ENCODE results near the gene PALD1. TPM values are rescaled to one million over a fixed set of nuclear protein-coding genes. Genes with fewer than 3 reads are reported as not detected.

PALD1 gene
- polyA plus RNA-seq, 2 of the 4 experiments (the other 2 are of a cell fraction): 3.6 to 5.5 TPM

DNA sequence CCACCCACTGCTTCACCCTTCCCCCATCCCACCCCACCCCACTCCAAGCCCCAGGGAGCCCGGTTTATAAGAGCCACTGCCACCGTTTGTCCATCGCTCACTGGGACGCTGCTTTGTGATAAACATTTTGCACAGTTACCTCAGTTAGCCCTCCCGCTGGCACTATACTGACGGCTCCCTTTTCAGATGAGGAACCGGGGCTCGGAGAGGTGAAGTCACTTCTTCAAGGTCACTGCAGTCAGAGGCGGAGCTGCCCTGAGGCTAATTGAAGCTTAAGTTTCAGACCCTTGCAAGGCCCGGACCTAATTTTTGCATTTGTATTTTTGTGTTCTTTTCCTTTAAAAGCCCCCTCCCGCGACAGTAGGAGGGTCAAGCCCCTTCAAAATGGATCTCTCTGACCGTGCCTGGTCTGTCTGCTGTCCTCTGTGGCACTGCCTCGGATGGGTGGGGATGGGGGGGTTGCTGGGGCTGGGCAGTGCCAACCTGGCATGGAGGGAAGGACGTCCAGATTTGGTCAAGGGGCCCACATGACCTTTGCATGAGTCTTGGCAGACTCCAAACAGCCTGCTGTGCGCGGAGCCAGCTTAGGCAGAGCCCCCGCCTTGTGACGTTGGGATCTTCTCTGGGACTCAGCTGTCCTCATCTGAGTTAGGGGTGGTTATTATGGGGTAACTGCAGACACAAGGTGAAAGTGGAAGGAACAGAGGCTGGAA, 19.4 kb upstream of the PALD1 start:
- H3K9me3 ChIP-seq: no peaks in the 10 kb centered on the region
- WGBS (ENCODE audit: missing lambda C conversion rate): 68% methylated on average over 16 of the region's 19 CpGs
- no peak overlapping the region; the same call in 2 of the 3 replicates for H3K4me2 ChIP-seq
- ChIA-PET POLR2A (no interaction called here), CTCF (interaction anchor here (0.5 to 19.9 kb wide), 5 partner anchors 10 to 445 kb away, joined by 3 to 376 read pairs (median 49); no protein-coding TSS in a partner anchor)
- DNase-seq (ENCODE audit: low read depth in 1 of 2, low spot score in 1 of 2) (no peak), FAIRE-seq (no peak), ATAC-seq (no peak)
- H3K4me1 ChIP-seq: peaks cover 5% of the 10 kb centered on the region
- no peak overlapping the region for H3K4me3 ChIP-seq
- TF ChIP-seq BHLHE40 (IDR thresholded peaks at IDR 0.05; ENCODE audit: low read depth, low read length) (no peak), POLR2A (IDR thresholded peaks at IDR 0.05; ENCODE audit: low read length) (no peak), CEBPB (IDR thresholded peaks at IDR 0.05) (no peak)
- TF ChIP-seq, protein P1, sequence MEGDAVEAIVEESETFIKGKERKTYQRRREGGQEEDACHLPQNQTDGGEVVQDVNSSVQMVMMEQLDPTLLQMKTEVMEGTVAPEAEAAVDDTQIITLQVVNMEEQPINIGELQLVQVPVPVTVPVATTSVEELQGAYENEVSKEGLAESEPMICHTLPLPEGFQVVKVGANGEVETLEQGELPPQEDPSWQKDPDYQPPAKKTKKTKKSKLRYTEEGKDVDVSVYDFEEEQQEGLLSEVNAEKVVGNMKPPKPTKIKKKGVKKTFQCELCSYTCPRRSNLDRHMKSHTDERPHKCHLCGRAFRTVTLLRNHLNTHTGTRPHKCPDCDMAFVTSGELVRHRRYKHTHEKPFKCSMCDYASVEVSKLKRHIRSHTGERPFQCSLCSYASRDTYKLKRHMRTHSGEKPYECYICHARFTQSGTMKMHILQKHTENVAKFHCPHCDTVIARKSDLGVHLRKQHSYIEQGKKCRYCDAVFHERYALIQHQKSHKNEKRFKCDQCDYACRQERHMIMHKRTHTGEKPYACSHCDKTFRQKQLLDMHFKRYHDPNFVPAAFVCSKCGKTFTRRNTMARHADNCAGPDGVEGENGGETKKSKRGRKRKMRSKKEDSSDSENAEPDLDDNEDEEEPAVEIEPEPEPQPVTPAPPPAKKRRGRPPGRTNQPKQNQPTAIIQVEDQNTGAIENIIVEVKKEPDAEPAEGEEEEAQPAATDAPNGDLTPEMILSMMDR (IDR thresholded peaks at IDR 0.05): no peak
- no peak overlapping the region for H3K27ac ChIP-seq

DNA sequence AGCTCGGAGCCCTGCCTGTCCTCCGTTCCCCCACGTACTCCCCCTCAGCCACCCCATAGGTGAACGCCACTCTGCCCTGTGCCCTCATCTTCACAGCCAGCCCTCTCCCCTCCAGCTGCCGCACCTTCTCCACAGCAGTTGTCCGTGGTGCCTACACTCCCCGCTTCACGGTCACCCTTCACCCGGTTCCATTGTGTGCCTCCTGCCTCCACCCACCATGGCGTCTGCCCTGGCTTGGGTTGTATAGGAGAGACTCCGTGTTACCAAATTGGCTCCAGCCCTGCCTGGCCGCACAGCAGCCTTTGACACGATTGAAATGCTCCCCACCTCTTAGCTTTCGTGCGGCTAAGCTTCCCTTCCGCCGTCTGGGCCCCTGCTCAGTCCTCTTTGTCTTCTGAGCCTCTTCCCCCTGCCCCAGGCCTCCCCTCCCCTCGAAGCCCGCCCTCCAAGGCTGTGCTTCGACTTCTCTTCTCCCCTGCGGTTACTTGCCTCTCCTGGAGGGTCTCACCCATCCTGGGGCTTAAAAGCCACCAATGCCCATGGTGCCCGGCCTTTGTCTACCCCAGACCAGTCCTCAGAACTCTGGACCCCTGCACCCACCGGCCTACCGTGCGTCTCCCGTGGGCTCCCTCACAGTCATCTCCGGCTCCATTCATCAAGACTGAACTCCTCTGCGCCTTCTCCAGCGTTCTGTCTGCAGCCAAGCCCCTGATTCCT, 18.6 kb upstream of the PALD1 start:
- CTCF ChIA-PET: interaction anchor here (0.5 to 19.9 kb wide), 14 partner anchors 10 to 346 kb away, joined by 3 to 376 read pairs (median 6); partner anchors contain the start of genes EIF4EBP2 and PALD1
- POLR2A ChIA-PET: no interaction called here
- no peak for TF ChIP-seq EHF (CRISPR knock-in tag; IDR thresholded peaks at IDR 0.05)
- TF ChIP-seq FOSL2 (IDR thresholded peaks at IDR 0.05): no peak
- TF ChIP-seq FOSL2 (CRISPR knock-in tag; IDR thresholded peaks at IDR 0.05): no peak
- TF ChIP-seq, protein P2, sequence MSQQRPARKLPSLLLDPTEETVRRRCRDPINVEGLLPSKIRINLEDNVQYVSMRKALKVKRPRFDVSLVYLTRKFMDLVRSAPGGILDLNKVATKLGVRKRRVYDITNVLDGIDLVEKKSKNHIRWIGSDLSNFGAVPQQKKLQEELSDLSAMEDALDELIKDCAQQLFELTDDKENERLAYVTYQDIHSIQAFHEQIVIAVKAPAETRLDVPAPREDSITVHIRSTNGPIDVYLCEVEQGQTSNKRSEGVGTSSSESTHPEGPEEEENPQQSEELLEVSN (IDR thresholded peaks at IDR 0.05; ENCODE audit: borderline replicate concordance, low read depth): no peak
- TF ChIP-seq POLR2AphosphoS2 (conservative IDR thresholded peaks at IDR 0.05; ENCODE audit: low read length): no peak
- TF ChIP-seq RFX5 (IDR thresholded peaks at IDR 0.05): no peak
- no peak for TF ChIP-seq JUN (IDR thresholded peaks at IDR 0.05)
- TF ChIP-seq, protein P3, sequence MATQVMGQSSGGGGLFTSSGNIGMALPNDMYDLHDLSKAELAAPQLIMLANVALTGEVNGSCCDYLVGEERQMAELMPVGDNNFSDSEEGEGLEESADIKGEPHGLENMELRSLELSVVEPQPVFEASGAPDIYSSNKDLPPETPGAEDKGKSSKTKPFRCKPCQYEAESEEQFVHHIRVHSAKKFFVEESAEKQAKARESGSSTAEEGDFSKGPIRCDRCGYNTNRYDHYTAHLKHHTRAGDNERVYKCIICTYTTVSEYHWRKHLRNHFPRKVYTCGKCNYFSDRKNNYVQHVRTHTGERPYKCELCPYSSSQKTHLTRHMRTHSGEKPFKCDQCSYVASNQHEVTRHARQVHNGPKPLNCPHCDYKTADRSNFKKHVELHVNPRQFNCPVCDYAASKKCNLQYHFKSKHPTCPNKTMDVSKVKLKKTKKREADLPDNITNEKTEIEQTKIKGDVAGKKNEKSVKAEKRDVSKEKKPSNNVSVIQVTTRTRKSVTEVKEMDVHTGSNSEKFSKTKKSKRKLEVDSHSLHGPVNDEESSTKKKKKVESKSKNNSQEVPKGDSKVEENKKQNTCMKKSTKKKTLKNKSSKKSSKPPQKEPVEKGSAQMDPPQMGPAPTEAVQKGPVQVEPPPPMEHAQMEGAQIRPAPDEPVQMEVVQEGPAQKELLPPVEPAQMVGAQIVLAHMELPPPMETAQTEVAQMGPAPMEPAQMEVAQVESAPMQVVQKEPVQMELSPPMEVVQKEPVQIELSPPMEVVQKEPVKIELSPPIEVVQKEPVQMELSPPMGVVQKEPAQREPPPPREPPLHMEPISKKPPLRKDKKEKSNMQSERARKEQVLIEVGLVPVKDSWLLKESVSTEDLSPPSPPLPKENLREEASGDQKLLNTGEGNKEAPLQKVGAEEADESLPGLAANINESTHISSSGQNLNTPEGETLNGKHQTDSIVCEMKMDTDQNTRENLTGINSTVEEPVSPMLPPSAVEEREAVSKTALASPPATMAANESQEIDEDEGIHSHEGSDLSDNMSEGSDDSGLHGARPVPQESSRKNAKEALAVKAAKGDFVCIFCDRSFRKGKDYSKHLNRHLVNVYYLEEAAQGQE (IDR thresholded peaks at IDR 0.05): no peak
- no peak for TF ChIP-seq HOXB5 (CRISPR knock-in tag; IDR thresholded peaks at IDR 0.05)
- TF ChIP-seq, protein P4, sequence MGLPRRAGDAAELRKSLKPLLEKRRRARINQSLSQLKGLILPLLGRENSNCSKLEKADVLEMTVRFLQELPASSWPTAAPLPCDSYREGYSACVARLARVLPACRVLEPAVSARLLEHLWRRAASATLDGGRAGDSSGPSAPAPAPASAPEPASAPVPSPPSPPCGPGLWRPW (IDR thresholded peaks at IDR 0.05): no peak
- no peak for TF ChIP-seq ZFP36 (IDR thresholded peaks at IDR 0.05; ENCODE audit: borderline replicate concordance, partially characterized antibody)
- no peak for TF ChIP-seq CBX8 (IDR thresholded peaks at IDR 0.05)
- TF ChIP-seq TFCP2L1 (CRISPR knock-in tag; IDR thresholded peaks at IDR 0.05): no peak
- TF ChIP-seq CHD4 (IDR thresholded peaks at IDR 0.05; ENCODE audit: borderline replicate concordance): no peak
- TF ChIP-seq RCOR1 (IDR thresholded peaks at IDR 0.05; ENCODE audit: low read depth, low read length): no peak
- TF ChIP-seq HOXB13 (CRISPR knock-in tag; IDR thresholded peaks at IDR 0.05; ENCODE audit: low read depth): no peak
- no peak for FAIRE-seq
- H3K4me1 ChIP-seq: peaks cover 5% of the 10 kb centered on the region
- no peaks in the 10 kb centered on the region for H3K9me3 ChIP-seq
- 87% methylated on average over 26 of the region's 29 CpGs for WGBS (ENCODE audit: missing lambda C conversion rate)
- H3K4me3 ChIP-seq: no peak overlapping the region
- ATAC-seq: no peak
- no peak for DNase-seq (ENCODE audit: low read depth in 1 of 2, low spot score in 1 of 2)
- H3K27ac ChIP-seq: no peak overlapping the region
- no peak overlapping the region for H3K4me2 ChIP-seq

Data from A549 (cell line).